Bone marrow (tissue), 2 donors: ENCODE data around the gene CCDC28A.

Experiments used
- DNase-seq, 2 donors: peaks; one replicate each; lab custom pipeline; 2025; lab: John Stamatoyannopoulos, UW

The CCDC28A gene

GRCh38 chr6:138833816-138834539 is 60.4 kb downstream of the CCDC28A start:
- DNase-seq: no peak

GRCh38 chr6:138837246-138837645 is 63.7 kb downstream of the CCDC28A start:
- no peak for DNase-seq
